OCI-LY7 (cell line): Measurements from ENCODE around the gene TNP2. TPM values are rescaled to one million over a fixed set of nuclear protein-coding genes. Genes with fewer than 3 reads are reported as not detected.

Source experiments
- BruUV-seq: library from RNA; stranded (reverse); fragments of 400-500 nt; replicated peaks from 2 replicates; lab custom pipeline; 2021; lab: Mats Ljungman, UMichigan
- CTCF ChIA-PET: fragments of 300-600 bp; sonication (Branson Sonifier 250); formaldehyde crosslinking; loops from one replicate; lab custom pipeline; 2022; ENCODE audit warnings: antibody characterized with exemption; ENCODE audit not compliant: unreplicated experiment; lab: Charles Lee
- POLR2A ChIA-PET: fragments of 300-600 bp; sonication (Branson Sonifier 250); formaldehyde crosslinking; loops from one replicate; lab custom pipeline; 2022; ENCODE audit warnings: antibody characterized with exemption; lab: Charles Lee
- DNase-seq: peaks from one replicate; pipeline ENCODE4 v3.0.0-alpha.2; 2015; ENCODE audit warnings: low spot score
- H2AFZ ChIP-seq: fragments of 200-600 bp; sonication (generic), shearing (Covaris generic); 2 replicates; pipeline ENCODE4 v1.6.1; 2014; ENCODE audit warnings: mild to moderate bottlenecking, antibody characterized with exemption, low read length, moderate library complexity
- H3K27ac ChIP-seq: fragments of 200-600 bp; sonication (generic); 2 replicates; pipeline ENCODE4 v1.5.1; 2014; ENCODE audit warnings: mixed run types, low read depth, mild to moderate bottlenecking, moderate library complexity, low read length, inconsistent platforms; ENCODE audit not compliant: poor library complexity, severe bottlenecking
- H3K36me3 ChIP-seq: fragments of 200-600 bp; sonication (generic); 2 replicates; pipeline ENCODE4 v1.6.1; 2014; ENCODE audit warnings: mild to moderate bottlenecking, antibody characterized with exemption, low read length, moderate library complexity, mixed read lengths; ENCODE audit not compliant: insufficient read depth
- H3K4me1 ChIP-seq: fragments of 200-600 bp; sonication (generic); 2 replicates; pipeline ENCODE4 v1.5.1; 2014; ENCODE audit warnings: mild to moderate bottlenecking, low read length; ENCODE audit not compliant: insufficient read depth, poor library complexity, severe bottlenecking
- H3K4me2 ChIP-seq: fragments of 200-600 bp; sonication (generic); 2 replicates; pipeline ENCODE4 v1.6.1; 2014; ENCODE audit warnings: mild to moderate bottlenecking, low read length
- H3K4me3 ChIP-seq: fragments of 200-600 bp; sonication (generic); 2 replicates; pipeline ENCODE4 v1.5.1; 2014; ENCODE audit warnings: mild to moderate bottlenecking, low read depth, low read length; ENCODE audit not compliant: poor library complexity, severe bottlenecking
- H3K79me2 ChIP-seq: fragments of 200-600 bp; sonication (generic); 2 replicates; pipeline ENCODE4 v1.6.1; 2016; ENCODE audit warnings: low read depth, mild to moderate bottlenecking, low read length, moderate library complexity, mixed read lengths; ENCODE audit not compliant: insufficient read depth
- H3K9me2 ChIP-seq: fragments of 200-600 bp; sonication (generic); 2 replicates; pipeline ENCODE4 v1.6.1; 2016; ENCODE audit warnings: mild to moderate bottlenecking, low read length, mixed read lengths; ENCODE audit not compliant: insufficient read depth
- H3K9me3 ChIP-seq: fragments of 200-600 bp; sonication (generic); 2 replicates; pipeline ENCODE4 v1.6.1; 2014; ENCODE audit warnings: mild to moderate bottlenecking, mixed run types, low read length, mixed read lengths
- H4K20me1 ChIP-seq: fragments of 200-600 bp; sonication (generic); 2 replicates; pipeline ENCODE4 v1.6.1; 2014; ENCODE audit warnings: mild to moderate bottlenecking, antibody characterized with exemption, low read length, moderate library complexity, mixed read lengths; ENCODE audit not compliant: insufficient read depth
- CTCF ChIP-seq: fragments of 200-600 bp; sonication (generic); conservative IDR thresholded peaks from 2 replicates; pipeline ENCODE4 v1.5.1; 2014; ENCODE audit warnings: mild to moderate bottlenecking, antibody characterized with exemption, low read length, moderate library complexity, mixed read lengths
- EZH2phosphoT487 ChIP-seq: fragments of 200-600 bp; sonication (generic); IDR thresholded peaks from 2 replicates; pipeline ENCODE4 v1.6.1; 2018; ENCODE audit warnings: low read depth, borderline replicate concordance, mild to moderate bottlenecking, mixed run types, antibody characterized with exemption, low read length, moderate library complexity, mixed read lengths
- intact Hi-C: fragments of 100-400 bp; cut with micrococcal nuclease; formaldehyde crosslinking; loops from one replicate; pipeline ENCODE4 v1.10.0; 2022; ENCODE audit not compliant: unreplicated experiment
- total RNA-seq, 2 experiments: library from RNA; depleted of rRNA in 1 of 2; stranded (reverse); fragments of >200 nt in 1 of 2; shearing (Covaris generic) in 1 of 2; gene quantifications; 2 replicates each; pipeline ENCODE4 v1.2.3, GENCODE V29; 2014 to 2022

The TNP2 gene
- total RNA-seq, 2 experiments from 2014 or later = not detected

DNA sequence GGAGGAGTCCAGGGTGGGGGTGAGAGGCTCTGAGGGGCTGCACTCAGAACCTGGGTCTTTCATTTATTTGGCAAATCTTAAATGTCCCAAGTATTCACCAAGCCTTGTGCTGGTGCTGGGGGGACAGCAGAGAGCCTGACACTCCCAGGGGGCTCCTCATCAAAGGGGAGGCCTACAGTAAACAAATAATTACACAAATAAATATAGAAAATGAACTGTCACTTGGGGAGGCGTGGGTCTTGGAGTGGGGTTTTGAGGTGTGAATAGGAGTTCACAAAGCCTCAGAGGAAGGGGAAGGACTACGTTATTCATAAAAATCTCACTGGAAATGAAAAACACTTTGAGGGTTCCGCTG lies 27.2 kb upstream of the TNP2 start:
- Histone ChIP-seq H2AFZ (peak overlapping the region; percentile 23; the same call in 1 of the 2 replicates), H4K20me1 (no peaks in the 10 kb centered on the region), H3K9me3 (no peaks in the 10 kb centered on the region), H3K9me2 (no peaks in the 10 kb centered on the region), H3K4me1 (peaks cover 92% of the 10 kb centered on the region), H3K36me3 (no peaks in the 10 kb centered on the region), H3K27ac (peak overlapping the region; percentile 96), H3K4me3 (no peak overlapping the region), H3K79me2 (no peaks in the 10 kb centered on the region), H3K4me2 (peak overlapping the region; percentile 82)
- POLR2A ChIA-PET = interaction anchor here (1.1 to 4.3 kb wide), 6 partner anchors 12 to 58 kb away, joined by 3 to 79 read pairs (median 4); partner anchors contain the start of gene SOCS1
- intact Hi-C loops = loop anchor here (2.0 kb wide), 1 partner anchor 72 kb away; no protein-coding TSS in a partner anchor
- no peak for DNase-seq
- CTCF ChIA-PET = no interaction called here
- no peak for TF ChIP-seq EZH2phosphoT487
- no peak for TF ChIP-seq CTCF
- no TSS peak for BruUV-seq

- no TSS peak for BruUV-seq
- no peak overlapping the region for H3K4me3 ChIP-seq
- TF ChIP-seq EZH2phosphoT487 (no peak), CTCF (no peak)
- no peaks in the 10 kb centered on the region for H3K9me3 ChIP-seq
- ChIA-PET POLR2A (no interaction called here), CTCF (no interaction called here)
- intact Hi-C loops = loop anchor here (2.0 kb wide), 1 partner anchor 71 kb away; no protein-coding TSS in a partner anchor
- DNase-seq = no peak
- no peaks in the 10 kb centered on the region for H4K20me1 ChIP-seq
- H3K27ac ChIP-seq = peak overlapping the region; percentile 96
- peak overlapping the region; percentile 82 for H3K4me2 ChIP-seq
- no peaks in the 10 kb centered on the region for H3K79me2 ChIP-seq
- H2AFZ ChIP-seq = peak overlapping the region; percentile 24; the same call in 1 of the 2 replicates
- no peaks in the 10 kb centered on the region for H3K36me3 ChIP-seq
- no peaks in the 10 kb centered on the region for H3K9me2 ChIP-seq
- H3K4me1 ChIP-seq = peaks cover 87% of the 10 kb centered on the region
Measured at GRCh38 chr16:11295672-11296071, 26.5 kb upstream of the TNP2 start.

DNA sequence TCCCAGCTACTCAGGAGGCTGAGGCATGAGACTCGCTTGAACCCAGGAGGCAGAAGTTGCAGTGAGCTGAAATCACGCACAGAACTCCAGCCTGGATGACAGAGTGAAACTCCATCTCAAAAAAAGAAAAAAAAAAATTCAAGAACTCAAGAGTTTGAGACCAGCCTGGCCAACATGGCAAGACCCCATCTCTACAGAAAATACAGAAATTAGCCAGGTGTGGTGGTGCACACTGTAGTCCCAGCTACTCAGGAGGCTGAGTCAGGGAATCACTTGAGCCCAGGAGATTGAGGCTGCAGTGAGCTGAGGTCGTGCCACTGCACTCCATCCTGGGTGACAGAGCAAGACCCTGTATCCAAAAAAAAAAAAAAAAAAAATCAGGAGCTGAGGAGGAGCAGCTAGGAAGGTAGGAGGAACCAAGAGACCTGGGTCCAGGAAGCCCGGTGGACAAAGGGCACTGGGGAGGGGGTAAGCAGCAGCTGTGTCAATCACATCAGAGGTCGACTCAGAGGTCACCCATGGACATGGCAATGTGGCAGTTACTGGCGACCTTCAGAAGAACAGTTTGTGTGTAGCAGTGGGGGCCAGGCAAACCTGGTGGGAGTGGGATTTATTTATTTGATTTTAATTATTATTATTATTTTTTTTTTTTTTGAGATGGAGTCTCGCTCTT lies 23.1 kb upstream of the TNP2 start:
- POLR2A ChIA-PET = interaction anchor here (0.7 to 1.2 kb wide), 4 partner anchors 13 to 38 kb away, joined by 3 to 4 read pairs (median 4); no protein-coding TSS in a partner anchor

More for the DNA sequence above, 23.1 kb upstream of the TNP2 start:
- H3K36me3 ChIP-seq = no peaks in the 10 kb centered on the region
- no peak overlapping the region for H3K27ac ChIP-seq
- H4K20me1 ChIP-seq = no peaks in the 10 kb centered on the region
- no peak overlapping the region for H3K4me3 ChIP-seq
- no TSS peak for BruUV-seq
- H2AFZ ChIP-seq = no peak overlapping the region
- H3K9me2 ChIP-seq = no peaks in the 10 kb centered on the region
- TF ChIP-seq CTCF = no peak
- TF ChIP-seq EZH2phosphoT487 = no peak
- DNase-seq = no peak
- H3K9me3 ChIP-seq = no peaks in the 10 kb centered on the region
- intact Hi-C loops = no loop called here
- no peaks in the 10 kb centered on the region for H3K79me2 ChIP-seq
- CTCF ChIA-PET = interaction anchor here (1.5 kb wide), 1 partner anchor 41 kb away, joined by 3 read pairs; no protein-coding TSS in a partner anchor
- peaks cover 53% of the 10 kb centered on the region for H3K4me1 ChIP-seq
- no peak overlapping the region for H3K4me2 ChIP-seq
